NCI-H2107 treated with DMSO at 0.1 percent for 48 hours (cell line): Measurements from ENCODE around the gene IL36RN.
"Not testable (repeated sequence)": the region's sequence is repeated elsewhere in the genome, so short reads cannot be mapped to it uniquely, and the experiment has no call there.

Experiments used
- DNase-seq: peaks from one replicate; lab custom pipeline; 2025; ENCODE audit not compliant: unreplicated experiment; lab: John Stamatoyannopoulos, UW

IL36RN gene

DNA sequence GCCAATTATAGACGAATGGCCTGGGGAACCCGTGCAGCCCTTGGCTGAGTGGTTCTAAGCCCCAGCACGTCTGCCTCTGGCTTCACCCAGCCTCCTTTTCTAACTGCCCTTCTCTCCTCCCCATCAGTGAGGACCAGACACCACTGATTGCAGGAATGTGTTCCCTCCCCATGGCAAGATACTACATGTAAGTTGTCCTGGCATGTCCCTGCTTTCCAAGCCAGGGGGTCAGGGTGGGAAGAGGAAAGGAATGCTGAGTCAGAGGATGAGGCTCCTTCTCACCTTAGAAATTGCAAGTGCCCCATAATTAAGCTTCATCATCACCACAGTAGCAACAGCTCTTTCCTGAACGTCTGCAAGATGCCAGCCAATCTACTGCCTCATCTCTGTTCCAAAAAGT lies 13.6 kb downstream of the IL36RN start:
- no peak for DNase-seq

DNA sequence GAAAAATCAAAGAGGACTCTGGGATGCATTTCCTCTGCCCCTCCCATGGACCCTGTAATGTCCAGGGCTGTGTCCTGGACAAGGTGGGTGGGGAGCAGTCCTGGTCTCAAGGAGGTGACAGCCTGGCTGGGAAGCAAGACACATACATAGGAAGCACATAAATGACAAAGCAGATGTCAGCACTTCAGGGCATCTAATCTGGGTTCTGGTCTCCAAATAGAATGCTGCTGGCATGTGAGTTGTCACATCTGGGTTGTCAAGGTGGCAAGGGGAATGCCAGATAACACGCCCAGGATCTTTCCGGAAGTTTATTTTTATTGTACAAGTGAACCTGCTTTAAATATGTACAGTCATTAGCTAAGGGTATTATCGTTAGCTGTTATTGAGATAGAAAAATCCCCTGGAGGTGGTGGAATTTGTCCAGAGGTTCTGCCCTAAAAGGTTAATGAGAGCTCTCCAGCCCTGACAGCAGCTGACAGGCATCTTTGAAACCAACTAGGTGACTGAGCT lies 14.4 kb downstream of the IL36RN start:
- DNase-seq = no peak

DNA sequence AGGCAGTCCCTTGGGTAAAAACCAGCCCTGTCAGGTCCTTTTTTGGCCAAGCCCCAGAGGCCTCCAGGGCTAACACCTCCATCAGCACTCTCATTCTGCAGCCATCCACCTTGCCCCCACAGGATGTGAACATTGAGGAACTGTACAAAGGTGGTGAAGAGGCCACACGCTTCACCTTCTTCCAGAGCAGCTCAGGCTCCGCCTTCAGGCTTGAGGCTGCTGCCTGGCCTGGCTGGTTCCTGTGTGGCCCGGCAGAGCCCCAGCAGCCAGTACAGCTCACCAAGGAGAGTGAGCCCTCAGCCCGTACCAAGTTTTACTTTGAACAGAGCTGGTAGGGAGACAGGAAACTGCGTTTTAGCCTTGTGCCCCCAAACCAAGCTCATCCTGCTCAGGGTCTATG lies 16.0 kb downstream of the IL36RN start:
- no peak for DNase-seq

DNA sequence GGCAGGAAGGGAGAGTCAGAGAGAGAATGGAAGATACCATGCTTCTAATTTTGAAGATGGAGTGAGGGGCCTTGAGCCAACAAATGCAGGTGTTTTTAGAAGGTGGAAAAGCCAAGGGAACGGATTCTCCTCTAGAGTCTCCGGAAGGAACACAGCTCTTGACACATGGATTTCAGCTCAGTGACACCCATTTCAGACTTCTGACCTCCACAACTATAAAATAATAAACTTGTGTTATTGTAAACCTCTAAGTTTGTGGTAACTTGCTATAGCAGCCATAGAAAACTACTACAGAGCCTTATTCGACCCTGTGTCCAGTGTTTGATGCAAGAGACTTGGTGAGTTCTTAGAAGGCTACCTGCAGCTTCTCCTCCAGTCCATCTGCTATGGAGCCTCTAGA lies 16.6 kb downstream of the IL36RN start:
- DNase-seq = no peak

DNA sequence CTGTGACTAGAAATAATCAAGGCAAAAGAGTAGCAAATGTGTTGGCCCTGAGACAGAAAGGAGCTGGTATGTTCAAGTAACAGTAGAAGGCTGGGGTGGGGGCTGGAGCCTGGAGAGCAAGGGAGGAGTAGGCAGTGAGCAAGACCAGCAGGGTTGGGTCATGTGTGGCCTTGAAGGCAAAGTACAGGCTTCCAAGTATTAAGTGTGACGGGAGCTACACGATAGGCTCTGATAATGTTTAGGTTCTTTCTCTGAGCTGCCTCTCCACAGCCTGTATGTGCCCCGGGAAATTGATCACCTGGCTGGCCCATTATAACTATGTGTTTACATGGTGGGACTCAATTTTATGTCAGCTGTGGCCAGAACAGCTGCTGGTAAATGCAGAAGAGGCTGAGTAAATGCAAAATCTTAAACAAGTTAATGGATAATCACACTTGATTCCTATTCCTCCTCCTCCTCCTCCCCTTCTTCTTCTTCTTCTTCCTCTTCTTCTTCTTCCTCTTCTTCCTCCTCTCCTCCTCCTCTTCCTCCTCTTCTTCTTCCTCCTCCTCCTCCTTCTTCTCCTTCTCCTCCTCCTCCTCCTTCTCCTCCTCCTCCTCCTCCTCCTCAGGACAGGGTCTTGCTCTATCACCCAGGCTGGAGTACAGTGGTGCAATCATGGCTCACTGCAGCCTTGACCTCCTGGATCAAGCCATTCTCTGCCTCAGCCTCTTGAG lies 18.1 kb downstream of the IL36RN start:
- DNase-seq = no peak

DNA sequence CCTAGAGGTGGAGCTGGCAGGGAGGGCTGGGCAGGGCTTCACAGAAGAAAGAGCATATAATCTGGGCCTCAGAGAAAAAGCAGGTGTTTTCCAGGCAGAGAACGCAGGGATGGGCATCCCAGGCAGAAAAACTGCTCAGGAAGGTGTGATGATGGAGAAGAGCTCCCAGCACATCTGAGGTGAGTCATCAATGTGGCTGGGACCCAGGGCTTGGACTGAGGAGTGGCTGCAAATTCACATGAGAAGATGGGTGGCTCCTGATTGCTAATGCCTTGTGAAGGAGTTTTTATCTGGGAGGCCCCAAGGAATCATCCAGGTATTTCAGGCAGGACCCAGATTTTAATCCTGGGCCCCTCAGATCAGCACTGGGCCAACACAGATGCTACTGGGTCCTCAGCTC lies 18.9 kb downstream of the IL36RN start:
- no peak for DNase-seq

DNA sequence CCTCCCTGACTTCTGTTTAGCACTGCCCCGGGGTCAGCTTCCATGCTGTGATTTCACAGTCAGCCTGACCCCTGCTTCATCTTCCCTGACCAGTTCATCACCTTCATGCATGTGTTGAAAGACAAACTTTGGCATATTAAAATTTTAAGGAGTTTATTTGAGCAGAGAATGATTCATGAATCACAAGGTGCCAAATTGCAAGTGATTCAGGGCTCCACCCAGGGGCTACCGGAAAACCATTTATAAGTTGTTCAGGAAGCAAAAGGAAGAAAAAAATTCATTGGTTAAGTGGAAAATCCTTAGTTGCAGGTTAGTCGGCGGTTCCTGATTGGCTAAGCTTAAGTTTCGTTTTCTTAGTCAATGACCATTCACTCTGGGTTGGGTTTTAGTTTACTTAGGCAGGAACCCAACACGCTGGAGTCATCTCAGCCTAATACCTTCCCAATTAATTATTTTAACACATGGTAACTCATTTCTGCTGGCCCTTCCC lies 19.4 kb downstream of the IL36RN start:
- DNase-seq = no peak

DNA sequence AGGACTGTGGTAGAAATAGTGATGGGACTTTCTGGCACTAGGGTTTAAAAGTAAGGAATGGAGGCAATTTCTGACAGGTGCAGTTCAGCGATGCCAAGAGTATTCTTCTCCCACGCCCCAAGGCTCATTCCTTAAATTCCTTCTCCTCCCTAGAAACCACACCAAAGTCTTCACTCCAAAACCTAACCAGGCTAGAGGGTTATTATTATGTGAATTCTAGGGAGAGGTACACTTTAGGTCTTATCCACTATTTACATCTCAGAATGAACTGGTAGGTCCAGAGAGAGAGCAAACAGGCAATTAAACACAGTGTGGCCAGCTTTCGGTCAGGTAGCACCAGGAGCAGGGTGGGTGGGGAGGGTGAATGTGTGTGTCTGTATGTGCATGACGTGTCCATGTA lies 20.1 kb downstream of the IL36RN start:
- DNase-seq = no peak

DNA sequence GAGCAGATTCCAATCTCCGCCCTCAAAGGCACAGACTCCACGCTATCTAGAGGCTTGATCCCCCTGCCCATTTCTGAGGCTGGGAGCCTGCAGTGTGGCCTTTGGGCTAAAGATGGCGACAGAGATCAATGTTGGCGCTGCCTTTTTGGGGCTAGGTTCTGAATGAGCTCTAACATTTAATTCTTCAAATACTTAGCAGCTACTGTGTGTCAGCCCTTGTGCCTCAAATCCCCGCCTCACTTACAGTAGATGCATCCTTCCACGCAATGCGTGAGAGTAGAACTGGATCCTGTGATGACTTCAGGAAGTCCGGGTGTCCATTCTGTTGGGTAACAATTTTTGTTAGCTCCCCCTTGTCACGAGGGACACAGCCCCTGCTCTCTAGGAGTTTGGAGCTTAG lies 21.1 kb downstream of the IL36RN start:
- DNase-seq = no peak

DNA sequence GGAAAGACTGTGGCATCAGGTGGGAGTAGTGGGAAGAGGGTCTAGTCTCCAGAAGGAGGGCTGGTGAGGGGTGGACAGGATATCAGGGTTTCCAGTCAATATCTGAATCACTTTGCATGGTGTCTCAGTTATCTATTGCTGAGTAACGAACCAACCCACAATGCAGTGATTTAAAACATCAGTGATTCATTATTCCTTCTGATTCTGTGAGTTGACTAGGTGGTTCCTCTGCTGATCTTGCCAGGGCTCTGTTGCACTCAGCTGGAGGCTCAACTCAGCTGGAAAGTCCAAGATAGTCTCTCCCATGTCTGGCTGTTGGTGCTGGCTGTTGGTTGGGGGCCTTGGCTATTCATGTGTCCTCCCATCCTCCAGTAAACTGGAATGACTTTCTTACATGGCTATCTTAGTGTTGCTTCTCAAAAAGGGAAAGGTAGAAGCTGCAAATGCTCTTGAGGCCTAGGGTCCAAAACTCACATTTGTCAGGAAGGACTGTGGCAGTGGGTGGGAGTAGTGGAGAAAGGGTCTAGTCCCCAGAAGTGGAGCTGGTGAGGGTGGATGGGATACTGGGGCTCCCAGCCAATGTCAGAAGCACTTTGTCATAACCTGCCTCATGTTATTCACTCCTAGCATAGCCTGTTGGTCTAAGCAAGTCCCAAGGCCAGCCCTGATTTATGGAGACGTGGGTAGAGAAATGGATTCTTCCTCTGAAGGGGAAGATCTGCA lies 22.7 kb downstream of the IL36RN start:
- no peak for DNase-seq

DNA sequence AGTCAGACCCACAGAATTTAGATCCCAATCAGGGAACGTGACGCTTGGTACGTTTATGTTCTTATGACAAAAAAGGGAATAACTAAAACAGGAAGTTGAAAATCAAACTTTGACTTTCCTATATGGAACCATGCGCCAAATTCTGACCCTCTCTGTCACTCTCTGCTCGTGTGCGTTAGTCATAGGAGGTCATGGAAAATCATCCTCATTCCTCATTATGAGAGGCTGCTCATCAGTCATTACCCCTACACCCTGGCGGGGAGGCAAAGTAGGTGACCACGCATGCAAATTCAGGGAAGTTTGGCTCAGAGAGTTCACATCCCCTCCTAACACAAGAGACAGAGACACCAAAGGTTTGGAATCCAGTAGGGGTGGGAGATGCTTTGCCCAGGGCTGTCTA lies 24.3 kb downstream of the IL36RN start:
- DNase-seq = no peak

DNA sequence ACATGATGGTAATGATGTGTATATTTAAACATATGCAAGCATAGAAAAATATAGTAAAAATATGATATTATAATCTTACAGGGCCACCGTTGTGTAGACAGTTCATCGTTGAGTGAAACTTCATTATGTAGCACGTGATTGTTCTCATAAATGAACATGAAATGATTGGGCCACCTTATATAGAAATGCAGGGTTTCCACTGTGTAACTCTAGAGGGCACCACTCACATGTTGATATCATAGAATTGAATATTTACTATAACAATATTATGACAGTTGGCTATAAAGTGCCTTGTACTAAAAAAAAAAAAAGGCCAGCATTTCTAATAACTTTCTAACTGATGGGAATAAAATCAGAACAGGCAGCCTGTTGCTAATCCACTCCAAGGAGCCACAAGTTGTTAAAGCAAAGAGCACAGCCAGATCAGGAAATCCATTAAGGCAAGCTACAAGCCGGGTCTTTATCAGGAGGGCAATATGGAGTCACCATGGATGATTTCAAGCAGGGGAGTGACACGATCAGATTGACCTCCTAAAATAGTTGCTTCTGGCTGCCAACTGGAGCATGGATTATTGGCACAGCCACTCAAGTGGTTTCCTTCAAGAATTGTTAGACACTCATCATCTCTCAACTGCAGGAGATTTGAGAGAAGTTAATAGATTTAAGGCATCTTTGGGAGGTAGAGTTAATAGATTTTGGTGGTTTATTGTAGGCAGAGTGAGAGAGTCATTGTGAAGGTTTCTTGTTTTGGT lies 25.4 kb downstream of the IL36RN start:
- no peak for DNase-seq

DNA sequence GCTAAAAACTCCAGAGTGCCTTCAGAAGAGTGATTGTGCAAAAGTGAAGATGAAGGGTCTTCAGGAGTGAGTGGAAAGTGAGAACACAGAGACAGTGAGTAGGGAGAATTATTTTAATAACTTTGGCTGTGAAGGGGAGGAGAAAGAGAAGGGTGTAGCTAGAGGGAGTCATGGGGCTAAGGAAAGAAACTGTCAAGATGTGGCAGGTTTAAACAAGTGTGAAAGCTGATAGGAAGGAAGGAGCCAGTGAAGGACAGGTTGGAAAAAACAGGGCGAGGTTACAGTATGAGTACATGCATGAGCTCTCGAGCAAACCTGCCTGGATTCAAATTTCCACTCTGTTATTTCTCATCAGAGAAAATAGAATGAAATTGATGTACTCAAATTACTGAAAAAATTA lies 26.5 kb downstream of the IL36RN start:
- no peak for DNase-seq

DNA sequence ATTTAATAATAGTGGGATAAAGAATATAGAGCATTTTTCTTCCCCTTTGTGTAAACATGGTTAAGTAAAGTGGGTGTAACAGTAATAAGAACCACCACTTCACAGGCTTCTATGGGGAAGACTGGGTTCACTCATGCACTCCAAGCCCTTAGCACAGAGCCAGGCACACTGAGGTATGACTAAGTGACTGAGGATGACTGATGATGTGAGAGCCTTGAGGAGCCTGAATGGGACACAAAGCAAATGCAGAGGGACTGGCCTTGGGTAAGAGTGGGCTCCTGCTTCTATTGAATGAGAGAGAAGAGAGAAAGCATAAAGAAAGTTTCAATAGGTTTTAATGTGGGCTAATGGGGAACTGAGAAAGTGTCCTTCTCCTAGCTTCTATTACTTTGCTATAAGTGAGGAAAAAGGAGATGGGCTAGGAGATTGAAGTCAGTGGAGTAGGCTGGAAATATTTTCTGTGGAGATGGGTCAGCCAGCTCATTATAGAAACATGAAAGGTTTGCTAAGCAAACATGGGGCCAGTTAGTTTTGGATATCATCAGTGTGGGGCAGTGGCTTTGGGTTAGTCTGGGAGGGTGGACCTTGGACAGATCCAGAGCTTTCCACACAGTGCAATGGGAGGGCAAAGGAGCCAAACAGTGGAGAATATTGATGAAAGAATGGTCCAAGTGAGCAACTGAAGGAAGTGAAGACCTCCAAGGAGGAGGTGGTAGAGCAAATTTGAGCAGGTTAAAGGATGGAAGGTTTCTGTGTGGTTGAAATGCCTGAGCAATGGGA lies 29.4 kb downstream of the IL36RN start:
- no peak for DNase-seq

DNA sequence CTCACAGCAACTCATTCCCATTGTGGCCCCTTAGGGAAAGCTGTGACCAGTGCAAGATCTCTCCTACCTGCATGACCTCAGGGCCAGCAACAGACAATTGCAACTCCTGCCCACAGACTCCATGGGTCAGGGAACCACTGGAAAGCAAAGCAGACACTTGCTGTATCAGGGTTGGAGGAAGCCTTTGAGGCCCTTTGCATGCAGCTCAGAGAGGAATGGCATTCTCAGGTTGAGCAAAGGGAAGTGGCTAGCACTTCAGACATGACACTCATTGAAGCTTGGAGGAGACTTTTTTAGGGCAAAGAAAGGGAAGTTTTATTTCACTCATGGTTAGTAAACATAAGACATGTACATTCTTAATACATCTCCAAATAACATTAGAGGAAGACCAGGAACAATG lies 30.9 kb downstream of the IL36RN start:
- DNase-seq = no peak

DNA sequence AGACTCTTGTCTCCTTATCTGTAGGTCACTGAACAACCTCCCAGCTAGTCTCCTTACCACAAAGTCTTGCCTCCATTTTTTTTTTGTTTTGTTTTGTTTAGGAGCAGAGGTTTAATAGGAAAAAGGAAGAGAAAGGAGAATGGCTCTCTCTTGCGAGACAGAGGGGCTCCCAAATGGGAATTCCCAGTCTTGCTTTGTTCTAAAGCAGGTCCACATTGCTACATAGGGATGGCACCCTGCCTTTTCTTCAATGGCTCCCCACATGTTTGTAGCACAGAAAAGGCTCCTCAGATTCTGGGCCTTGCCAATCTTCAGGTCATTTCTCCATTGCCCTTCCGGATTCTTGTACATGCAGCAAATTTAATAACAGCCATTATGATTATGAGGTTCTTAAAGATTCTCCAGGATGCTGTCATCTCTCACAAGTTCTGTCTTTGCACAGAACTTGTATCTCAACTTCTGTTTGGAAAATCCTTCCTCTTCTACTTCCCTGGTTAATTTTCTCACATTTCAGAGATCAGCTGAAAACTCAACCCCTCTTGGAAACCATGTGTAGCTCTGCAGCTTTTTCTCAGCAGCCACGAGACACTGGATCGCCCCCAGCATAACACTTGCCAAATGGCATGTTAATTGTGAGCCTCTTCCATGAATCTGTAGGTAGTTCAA lies 32.4 kb downstream of the IL36RN start:
- DNase-seq = no peak

DNA sequence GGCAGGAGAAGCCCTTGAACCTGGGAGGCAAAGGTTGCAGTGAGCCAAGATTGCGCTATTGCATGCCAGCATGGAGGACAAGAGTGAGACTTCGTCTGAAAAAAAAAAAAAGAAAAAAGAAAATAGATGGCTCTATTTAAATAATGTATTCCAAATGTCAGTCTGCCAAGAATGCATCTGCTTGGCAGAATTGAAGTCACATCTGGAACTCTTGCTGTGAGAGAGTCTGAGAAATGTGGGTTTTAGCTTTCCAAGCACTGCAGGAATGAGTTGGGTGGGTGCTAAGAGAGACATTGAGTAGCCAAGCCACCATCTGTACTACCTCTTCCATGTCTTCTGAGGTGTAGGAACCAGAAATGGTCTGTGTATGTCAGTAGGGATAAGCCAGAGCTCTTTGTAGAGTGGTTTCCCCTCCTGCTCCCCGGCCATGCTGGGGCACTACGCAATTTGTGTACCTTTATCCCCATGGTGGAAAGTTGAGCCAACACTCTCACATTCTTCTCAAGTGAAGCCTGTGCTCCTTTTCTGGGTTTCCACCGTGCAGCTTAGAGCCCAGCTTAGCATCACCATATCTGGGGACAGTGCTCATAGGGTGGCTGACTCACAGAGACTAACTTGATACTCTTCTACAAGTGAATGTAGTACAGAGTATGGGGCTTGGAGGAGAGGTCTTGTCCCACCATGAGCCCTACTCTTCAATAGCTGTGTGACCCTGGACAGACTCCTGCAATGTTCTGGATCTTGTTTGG lies 34.0 kb downstream of the IL36RN start:
- no peak for DNase-seq

DNA sequence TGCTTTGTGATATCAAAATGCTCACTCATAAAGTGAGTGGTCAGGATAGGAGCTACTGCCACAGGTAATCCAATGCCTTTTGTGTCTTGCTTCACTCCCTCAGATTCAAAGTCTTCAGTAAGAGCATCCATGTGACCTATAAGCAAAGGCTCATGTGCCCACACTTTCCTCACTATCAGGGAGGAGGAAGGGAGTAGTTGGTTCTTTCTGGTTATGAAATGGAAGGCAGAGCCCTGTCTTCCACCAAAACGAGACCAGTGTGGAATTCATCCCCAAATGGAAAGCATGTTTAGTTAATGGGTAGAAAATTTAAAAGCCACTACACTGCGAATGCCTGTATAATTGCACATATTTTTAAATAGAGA lies 34.6 kb downstream of the IL36RN start:
- no peak for DNase-seq

DNA sequence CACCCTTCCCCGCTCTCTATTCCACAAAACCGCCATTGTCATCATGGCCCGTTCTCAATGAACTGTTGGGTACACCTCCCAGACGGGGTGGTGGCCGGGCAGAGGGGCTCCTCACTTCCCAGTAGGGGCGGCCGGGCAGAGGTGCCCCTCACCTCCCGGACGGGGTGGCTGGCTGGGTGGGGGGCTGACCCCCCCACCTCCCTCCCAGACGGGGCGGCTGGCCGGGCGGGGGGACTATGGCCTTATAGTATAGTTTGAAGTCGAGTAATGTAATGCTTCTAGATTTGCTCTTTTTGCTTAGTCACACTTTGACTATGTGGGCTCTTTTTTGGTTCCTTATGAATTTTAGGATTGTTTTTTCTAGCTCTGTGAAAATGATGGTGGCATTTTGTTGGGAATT lies 37.3 kb downstream of the IL36RN start:
- DNase-seq = not testable (repeated sequence)
